B cell (primary cell): Measurements from ENCODE around the gene MAP3K12. TPM values are rescaled to one million over a fixed set of nuclear protein-coding genes. Genes with fewer than 3 reads are reported as not detected.

Experiments used
- ATAC-seq: fragments of 200-7000 bp; cut with Tn5 transposase; one replicate; pipeline ENCODE4 v1.10.0; 2021; ENCODE audit warnings: low read depth, mild to moderate bottlenecking, moderate number of reproducible peaks, moderate library complexity
- CTCF ChIA-PET: fragments of 350-600 bp; sonication (Branson Sonifier 250); formaldehyde crosslinking; loops from one replicate; lab custom pipeline; 2021; ENCODE audit warnings: antibody characterized with exemption, inconsistent platforms; lab: Charles Lee
- POLR2A ChIA-PET: fragments of 350-600 bp; sonication (Branson Sonifier 250); formaldehyde crosslinking; loops from one replicate; lab custom pipeline; 2021; ENCODE audit warnings: antibody characterized with exemption; lab: Charles Lee
- DNase-seq: peaks from one replicate; pipeline ENCODE4 v3.0.0; 2013
- H2AFZ ChIP-seq: 2 replicates; pipeline ENCODE4 v1.6.1; 2012; ENCODE audit warnings: mild to moderate bottlenecking, low read depth, low read length; ENCODE audit not compliant: insufficient read depth, poor library complexity, severe bottlenecking
- H3K27ac ChIP-seq, 2 donors: 1 replicate in 1 of 2; 2 replicates in 1 of 2; pipeline ENCODE4 v1.5.1; 2012 to 2013; ENCODE audit warnings: low read length in 2 of 2, mild to moderate bottlenecking in 2 of 2, moderate library complexity in 1 of 2
- H3K27me3 ChIP-seq, 4 experiments: fragments of 200-600 bp in 1 of 4; sonication (generic) in 1 of 4; replicated peaks in 1 of 4; 1 replicate in 2 of 4; 2 replicates in 2 of 4; pipeline versions ENCODE4 v1.6.1 to v1.7.0; 2013 to 2016; ENCODE audit warnings: low read length in 3 of 4, mild to moderate bottlenecking in 2 of 4, mixed read lengths in 1 of 4, moderate library complexity in 1 of 4; ENCODE audit not compliant: insufficient read depth in 4 of 4, control insufficient read depth in 3 of 4; ENCODE audit errors: control extremely low read depth in 1 of 4
- H3K36me3 ChIP-seq, 2 experiments: replicated peaks in 1 of 2; 1 replicate in 1 of 2; 2 replicates in 1 of 2; pipeline versions ENCODE4 v1.6.1 to v1.7.1; 2013; ENCODE audit warnings: low read length in 1 of 2; ENCODE audit not compliant: insufficient read depth in 2 of 2, control insufficient read depth in 1 of 2; ENCODE audit errors: control extremely low read depth in 1 of 2, extremely low read depth in 1 of 2
- H3K4me1 ChIP-seq, 2 donors: fragments of 200-600 bp in 1 of 2; sonication (generic) in 1 of 2; 1 replicate in 1 of 2; 2 replicates in 1 of 2; pipeline versions ENCODE4 v1.5.1 to v1.6.1; 2013 to 2017; ENCODE audit warnings: low read length in 2 of 2; ENCODE audit not compliant: control insufficient read depth in 2 of 2, insufficient read depth in 2 of 2
- H3K4me2 ChIP-seq: replicated peaks from 2 replicates; pipeline ENCODE3; 2012; ENCODE audit warnings: mild to moderate bottlenecking, low read depth, low read length; ENCODE audit not compliant: poor library complexity, severe bottlenecking
- H3K4me3 ChIP-seq, 5 experiments: fragments of 200-600 bp in 1 of 5; sonication (generic) in 1 of 5; 1 replicate in 3 of 5; 2 replicates in 2 of 5; pipeline versions ENCODE4 v1.5.1 to v1.7.0; 2011 to 2016; ENCODE audit warnings: low read length in 4 of 5, mild to moderate bottlenecking in 4 of 5, low read depth in 2 of 5, control low read depth in 1 of 5, moderate library complexity in 1 of 5; ENCODE audit not compliant: insufficient read depth in 1 of 5; ENCODE audit errors: control extremely low read depth in 1 of 5, extremely low read depth in 1 of 5
- H3K79me2 ChIP-seq: fragments of 200-600 bp; sonication (generic); one replicate; pipeline ENCODE4 v1.6.0; 2016; ENCODE audit warnings: low read length; ENCODE audit not compliant: control insufficient read depth, insufficient read depth
- H3K9ac ChIP-seq: fragments of 200-600 bp; sonication (generic); 2 replicates; pipeline ENCODE4 v1.6.1; 2017; ENCODE audit warnings: mild to moderate bottlenecking, low read length, moderate library complexity
- H3K9me3 ChIP-seq, 3 donors: one replicate each; pipeline versions ENCODE4 v1.6.1 to v1.7.1; 2013; ENCODE audit warnings: low read length in 2 of 3; ENCODE audit not compliant: control insufficient read depth in 2 of 3, insufficient read depth in 1 of 3; ENCODE audit errors: control extremely low read depth in 1 of 3
- H4K20me1 ChIP-seq: 2 replicates; pipeline ENCODE4 v1.6.0; 2012; ENCODE audit warnings: mild to moderate bottlenecking, low read length; ENCODE audit not compliant: insufficient read depth, control insufficient read depth, poor library complexity, severe bottlenecking
- H3K27ac Mint-ChIP-seq: one replicate; pipeline ENCODE4 v1.8.0; 2021; ENCODE audit warnings: mixed read lengths
- H3K27me3 Mint-ChIP-seq: one replicate; pipeline ENCODE4 v1.8.0; 2021; ENCODE audit warnings: mixed read lengths
- H3K4me1 Mint-ChIP-seq: one replicate; pipeline ENCODE4 v1.8.0; 2021; ENCODE audit warnings: mixed read lengths
- H3K4me3 Mint-ChIP-seq: one replicate; pipeline ENCODE4 v1.8.0; 2021; ENCODE audit warnings: mixed read lengths
- H3K9me3 Mint-ChIP-seq: one replicate; pipeline ENCODE4 v1.8.0; 2022; ENCODE audit warnings: mixed read lengths; ENCODE audit not compliant: insufficient read depth
- EZH2 ChIP-seq: IDR thresholded peaks from 2 replicates; pipeline ENCODE4 v1.6.1; 2012; ENCODE audit warnings: borderline replicate concordance, low read depth, mild to moderate bottlenecking, moderate library complexity, low read length; ENCODE audit not compliant: insufficient read depth, poor library complexity, severe bottlenecking
- whole genome bisulfite sequencing: methylation state at CpG from one replicate; pipeline ENCODE4 v1.1.5; 2013; ENCODE audit warnings: missing lambda C conversion rate; ENCODE audit not compliant: insufficient coverage; 5-methylcytosine and 5-hydroxymethylcytosine counted together
- intact Hi-C: fragments of 100-400 bp; cut with micrococcal nuclease; formaldehyde crosslinking; loops from one replicate; pipeline ENCODE4 v1.10.0; 2022
- polyA plus RNA-seq: library from polyadenylated mRNA; depleted of rRNA; stranded (reverse); fragments of >200 nt; gene quantifications from 2 replicates; pipeline ENCODE4 v1.2.3, GENCODE V29; 2012
- total RNA-seq, 2 donors: library from RNA; stranded (reverse); fragments of 120-200 nt in 1 of 2; gene quantifications; 1 replicate in 1 of 2; 2 replicates in 1 of 2; pipeline versions ENCODE4 v1.2.3 to v1.2.4, GENCODE V29; 2013 to 2022
- TF ChIP-seq, protein P1 (sequence below): fragments of 200-600 bp; IDR thresholded peaks from one replicate; pipeline ENCODE4 v1.8.0; 2022; ENCODE audit warnings: antibody characterized with exemption, mild to moderate bottlenecking

Gene MAP3K12
- total and polyA plus RNA-seq, 2 donors (not counting 1 experiment from before 2014, with no cell fraction given) = 15.0 to 17.0 TPM

DNA sequence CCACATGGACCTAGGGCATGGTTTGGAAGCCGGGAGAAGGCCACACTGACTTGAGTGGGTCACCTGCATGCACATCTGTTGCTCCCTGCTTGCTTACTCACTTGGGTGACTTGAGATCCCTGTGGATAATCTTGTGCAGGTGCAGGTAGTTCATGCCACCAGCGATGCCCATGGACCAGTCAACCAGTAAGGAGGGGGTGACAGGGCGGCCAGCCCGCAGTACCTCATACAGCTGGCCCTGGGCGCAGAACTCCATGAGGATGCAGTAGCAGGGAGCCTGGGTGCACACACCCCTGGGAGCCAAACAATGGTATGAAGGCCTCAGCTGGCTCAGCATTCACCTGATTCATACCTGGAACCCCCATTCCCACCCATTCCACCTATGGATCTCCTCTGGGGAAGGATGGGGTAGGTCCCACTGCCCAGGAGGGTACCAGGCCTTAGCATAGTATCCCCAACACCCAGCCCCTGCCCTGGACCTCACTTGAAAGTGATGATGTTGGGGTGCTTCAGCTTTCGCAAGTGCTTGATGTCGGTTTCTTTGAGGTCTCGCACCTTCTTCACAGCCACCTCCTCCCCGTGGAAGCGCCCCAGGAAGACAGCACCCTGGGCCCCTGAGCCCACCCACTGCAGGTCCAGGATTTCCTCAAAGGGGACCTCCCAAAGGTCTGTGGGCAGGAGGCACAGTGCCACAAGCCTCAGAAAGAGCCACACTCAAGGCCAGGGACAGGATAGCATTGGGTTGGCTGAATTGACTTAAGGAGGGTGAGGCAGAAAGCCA, 13.1 kb downstream of the MAP3K12 start:
- Mint-ChIP-seq H3K27me3 (no peaks in the 10 kb centered on the region), H3K4me3 (no peak overlapping the region), H3K27ac (no peak overlapping the region), H3K9me3 (no peaks in the 10 kb centered on the region), H3K4me1 (peaks cover 7% of the 10 kb centered on the region)
- 98% methylated on average over 6 of the region's 10 CpGs for WGBS
- Histone ChIP-seq H3K79me2 (no peaks in the 10 kb centered on the region), H3K27ac (peak overlapping the region in 1 of 2 donors; percentile 6), H3K36me3 (peaks cover 0 to 42% of the 10 kb centered on the region in 2 experiments), H2AFZ (no peak overlapping the region), H3K4me3 (no peak overlapping the region), H4K20me1 (peaks cover 21% of the 10 kb centered on the region), H3K9ac (no peak overlapping the region), H3K4me2 (no peak overlapping the region), H3K27me3 (no peaks in the 10 kb centered on the region), H3K9me3 (no peaks in the 10 kb centered on the region), H3K4me1 (no peaks in the 10 kb centered on the region)
- ATAC-seq = no peak
- ChIA-PET CTCF (no interaction called here), POLR2A (no interaction called here)
- intact Hi-C loops = no loop called here
- TF ChIP-seq, protein P1, sequence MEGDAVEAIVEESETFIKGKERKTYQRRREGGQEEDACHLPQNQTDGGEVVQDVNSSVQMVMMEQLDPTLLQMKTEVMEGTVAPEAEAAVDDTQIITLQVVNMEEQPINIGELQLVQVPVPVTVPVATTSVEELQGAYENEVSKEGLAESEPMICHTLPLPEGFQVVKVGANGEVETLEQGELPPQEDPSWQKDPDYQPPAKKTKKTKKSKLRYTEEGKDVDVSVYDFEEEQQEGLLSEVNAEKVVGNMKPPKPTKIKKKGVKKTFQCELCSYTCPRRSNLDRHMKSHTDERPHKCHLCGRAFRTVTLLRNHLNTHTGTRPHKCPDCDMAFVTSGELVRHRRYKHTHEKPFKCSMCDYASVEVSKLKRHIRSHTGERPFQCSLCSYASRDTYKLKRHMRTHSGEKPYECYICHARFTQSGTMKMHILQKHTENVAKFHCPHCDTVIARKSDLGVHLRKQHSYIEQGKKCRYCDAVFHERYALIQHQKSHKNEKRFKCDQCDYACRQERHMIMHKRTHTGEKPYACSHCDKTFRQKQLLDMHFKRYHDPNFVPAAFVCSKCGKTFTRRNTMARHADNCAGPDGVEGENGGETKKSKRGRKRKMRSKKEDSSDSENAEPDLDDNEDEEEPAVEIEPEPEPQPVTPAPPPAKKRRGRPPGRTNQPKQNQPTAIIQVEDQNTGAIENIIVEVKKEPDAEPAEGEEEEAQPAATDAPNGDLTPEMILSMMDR = no peak
- no peak for TF ChIP-seq EZH2
- DNase-seq = no peak

DNA sequence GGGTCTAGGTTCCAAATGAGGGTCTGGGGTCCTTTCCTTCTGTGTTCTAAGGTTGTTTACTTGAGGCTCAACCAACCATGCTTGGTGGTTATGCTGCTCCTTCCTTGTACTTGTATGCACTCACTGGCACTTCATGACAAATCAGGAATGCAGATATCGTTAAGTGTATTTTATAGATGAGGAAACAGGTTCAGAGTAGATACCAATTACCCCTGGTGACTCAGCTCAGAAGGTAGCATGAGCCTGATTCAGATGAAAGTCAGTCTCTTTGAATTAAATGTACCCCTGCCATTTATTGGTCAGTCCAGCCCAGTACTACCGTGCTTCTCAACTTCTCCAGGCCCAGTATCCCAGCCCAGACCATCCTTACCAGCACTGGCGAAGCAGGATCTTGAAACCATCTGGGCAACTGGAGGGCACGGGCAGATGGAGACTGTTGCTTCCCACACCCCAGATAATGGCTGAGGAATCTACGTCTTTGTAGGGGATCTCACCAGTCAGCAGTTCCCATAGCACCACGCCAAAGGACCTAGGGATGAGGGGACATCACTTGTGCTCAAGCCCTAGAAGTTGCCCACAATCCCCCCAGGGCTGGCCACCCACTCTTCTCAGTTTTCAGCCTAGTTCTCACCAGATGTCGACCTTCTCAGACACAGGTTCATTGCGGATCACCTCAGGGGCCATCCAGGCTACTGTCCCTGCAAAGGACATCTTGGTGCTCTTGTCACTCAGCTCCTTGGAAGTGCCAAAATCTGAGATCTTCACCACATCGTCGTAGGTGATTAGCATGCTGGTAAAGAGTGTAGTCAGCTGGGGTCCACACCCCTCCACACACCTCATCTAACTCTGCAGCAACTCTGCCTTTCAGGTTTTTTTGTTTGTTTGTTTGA, 14.3 kb downstream of the MAP3K12 start:
- DNase-seq (no peak), ATAC-seq (no peak)
- no peak overlapping the region for H3K4me2 ChIP-seq
- peaks cover 0 to 48% of the 10 kb centered on the region in 2 experiments for H3K36me3 ChIP-seq
- Mint-ChIP-seq H3K27ac (no peak overlapping the region), H3K4me1 (peaks cover 4% of the 10 kb centered on the region), H3K9me3 (no peaks in the 10 kb centered on the region), H3K4me3 (no peak overlapping the region), H3K27me3 (no peaks in the 10 kb centered on the region)
- WGBS = 95% methylated on average over 7 of the region's 10 CpGs
- H3K27me3 ChIP-seq = no peaks in the 10 kb centered on the region
- H3K9me3 ChIP-seq = no peaks in the 10 kb centered on the region
- no peak overlapping the region for H3K4me3 ChIP-seq
- H3K4me1 ChIP-seq = no peaks in the 10 kb centered on the region
- CTCF ChIA-PET = no interaction called here
- no peak overlapping the region for H3K9ac ChIP-seq
- intact Hi-C loops = no loop called here
- H3K27ac ChIP-seq = no peak overlapping the region
- POLR2A ChIA-PET = no interaction called here
- peaks cover 34% of the 10 kb centered on the region for H4K20me1 ChIP-seq
- TF ChIP-seq EZH2 = no peak
- TF ChIP-seq, protein P1 = no peak
- no peak overlapping the region for H2AFZ ChIP-seq
- H3K79me2 ChIP-seq = no peaks in the 10 kb centered on the region
